Measurements from ENCODE around the gene ZFHX3. TPM values are rescaled to one million over a fixed set of nuclear protein-coding genes. Genes with fewer than 3 reads are reported as not detected.

ZFHX3 gene
- polyA plus RNA-seq, 1 donor (not counting 4 experiments of a cell fraction or from before 2014, with no cell fraction given) = 1.2 TPM

DNA sequence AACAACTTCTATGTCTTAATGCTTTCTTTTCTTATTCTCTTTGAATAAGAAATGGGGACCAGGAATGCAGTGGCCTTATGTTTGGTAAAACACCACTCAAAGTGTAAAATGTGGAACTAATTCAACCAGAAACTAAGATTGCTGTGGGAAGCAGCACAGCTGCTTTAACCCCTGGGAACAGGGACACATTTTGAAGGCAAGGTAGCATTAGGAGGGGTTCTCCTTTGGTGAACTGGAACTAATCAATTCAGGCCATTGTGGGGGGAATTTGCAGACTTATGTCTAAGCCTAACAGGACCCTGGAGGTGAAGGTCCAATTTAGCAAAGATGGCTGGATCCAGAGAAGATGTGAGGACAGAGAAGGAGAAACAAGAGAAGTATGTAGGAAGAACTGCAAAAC is 256.1 kb downstream of the ZFHX3 start:
- H3K36me3 ChIP-seq (ENCODE audit: control insufficient read depth in 2 of 2, extremely low read depth in 1 of 2, insufficient read depth in 2 of 2, low read length in 2 of 2) = peaks cover 14 to 15% of the 10 kb centered on the region in 2 experiments

DNA sequence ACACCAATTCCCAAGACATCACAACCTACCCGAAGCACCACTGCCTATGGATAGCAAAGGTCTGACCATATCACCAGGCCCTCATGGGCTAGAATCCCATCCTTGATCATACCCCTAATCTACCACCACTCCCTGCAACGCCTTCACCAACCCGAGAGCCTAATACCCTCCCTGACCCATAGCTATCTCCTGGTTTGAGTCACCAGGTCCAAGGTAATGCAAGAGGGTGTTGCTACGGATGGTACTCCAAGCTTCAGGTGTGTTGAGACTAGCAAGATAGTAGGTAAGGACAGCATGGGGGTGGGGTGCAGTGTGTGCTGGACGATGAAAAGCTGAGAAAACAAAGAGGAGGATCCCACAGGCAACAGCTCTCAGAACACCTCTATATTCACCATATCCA is 258.0 kb downstream of the ZFHX3 start:
- Histone ChIP-seq H3K4me3 (ENCODE audit: control insufficient read depth in 2 of 3, extremely low read depth in 1 of 3, insufficient read depth in 2 of 3, low read depth in 1 of 3, low read length in 3 of 3) (no peak overlapping the region), H3K4me2 (ENCODE audit: control insufficient read depth, extremely low read depth, insufficient read depth, low read depth, low read length) (no peak overlapping the region), H3K79me2 (ENCODE audit: control insufficient read depth, insufficient read depth, low read length) (no peaks in the 10 kb centered on the region), H3K9me1 (ENCODE audit: control insufficient read depth, extremely low read depth, insufficient read depth, low read length) (no peaks in the 10 kb centered on the region), H2AFZ (ENCODE audit: control insufficient read depth, low read length) (no peak overlapping the region), H4K20me1 (ENCODE audit: control insufficient read depth, extremely low read depth, insufficient read depth, low read length) (no peaks in the 10 kb centered on the region), H3K4me1 (ENCODE audit: control insufficient read depth, extremely low read depth, insufficient read depth, low read length) (peaks cover 3% of the 10 kb centered on the region), H3K9me3 (ENCODE audit: control insufficient read depth, low read depth, low read length) (no peaks in the 10 kb centered on the region), H3K9ac (ENCODE audit: control insufficient read depth, extremely low read depth, insufficient read depth, low read length) (no peak overlapping the region), H3K27ac (ENCODE audit: control insufficient read depth, insufficient read depth, low read length) (no peak overlapping the region), H3K27me3 (ENCODE audit: control insufficient read depth, extremely low read depth, insufficient read depth, low read length) (no peaks in the 10 kb centered on the region), H3K36me3 (ENCODE audit: control insufficient read depth in 2 of 2, extremely low read depth in 1 of 2, insufficient read depth in 2 of 2, low read length in 2 of 2) (peaks cover 7 to 15% of the 10 kb centered on the region in 2 experiments)
- dilution Hi-C loops (cut with MboI; ENCODE audit: extremely low pct_ligation_motif_present, low sequenced_read_pairs) = no loop called here
- TF ChIP-seq, protein P1, sequence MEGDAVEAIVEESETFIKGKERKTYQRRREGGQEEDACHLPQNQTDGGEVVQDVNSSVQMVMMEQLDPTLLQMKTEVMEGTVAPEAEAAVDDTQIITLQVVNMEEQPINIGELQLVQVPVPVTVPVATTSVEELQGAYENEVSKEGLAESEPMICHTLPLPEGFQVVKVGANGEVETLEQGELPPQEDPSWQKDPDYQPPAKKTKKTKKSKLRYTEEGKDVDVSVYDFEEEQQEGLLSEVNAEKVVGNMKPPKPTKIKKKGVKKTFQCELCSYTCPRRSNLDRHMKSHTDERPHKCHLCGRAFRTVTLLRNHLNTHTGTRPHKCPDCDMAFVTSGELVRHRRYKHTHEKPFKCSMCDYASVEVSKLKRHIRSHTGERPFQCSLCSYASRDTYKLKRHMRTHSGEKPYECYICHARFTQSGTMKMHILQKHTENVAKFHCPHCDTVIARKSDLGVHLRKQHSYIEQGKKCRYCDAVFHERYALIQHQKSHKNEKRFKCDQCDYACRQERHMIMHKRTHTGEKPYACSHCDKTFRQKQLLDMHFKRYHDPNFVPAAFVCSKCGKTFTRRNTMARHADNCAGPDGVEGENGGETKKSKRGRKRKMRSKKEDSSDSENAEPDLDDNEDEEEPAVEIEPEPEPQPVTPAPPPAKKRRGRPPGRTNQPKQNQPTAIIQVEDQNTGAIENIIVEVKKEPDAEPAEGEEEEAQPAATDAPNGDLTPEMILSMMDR (optimal IDR thresholded peaks at IDR 0.05 in 1 of 3, IDR thresholded peaks at IDR 0.05 in 1 of 3, conservative IDR thresholded peaks at IDR 0.05 in 1 of 3; ENCODE audit: extremely low read depth in 1 of 3, insufficient read depth in 2 of 3, low read length in 3 of 3) = no peak
- no peak for TF ChIP-seq EZH2 (IDR thresholded peaks at IDR 0.05; ENCODE audit: low read length)
- FAIRE-seq (no peak), DNase-seq (ENCODE audit: low read depth, low spot score) (no peak)

More for the DNA sequence above, 256.1 kb downstream of the ZFHX3 start:
- dilution Hi-C loops (cut with MboI; ENCODE audit: extremely low pct_ligation_motif_present, low sequenced_read_pairs) = no loop called here
- H3K9me3 ChIP-seq (ENCODE audit: control insufficient read depth, low read depth, low read length) = no peaks in the 10 kb centered on the region
- H3K79me2 ChIP-seq (ENCODE audit: control insufficient read depth, insufficient read depth, low read length) = no peaks in the 10 kb centered on the region
- peaks cover 3% of the 10 kb centered on the region for H3K4me1 ChIP-seq (ENCODE audit: control insufficient read depth, extremely low read depth, insufficient read depth, low read length)
- H2AFZ ChIP-seq (ENCODE audit: control insufficient read depth, low read length) = no peak overlapping the region
- no peak overlapping the region for H3K27ac ChIP-seq (ENCODE audit: control insufficient read depth, insufficient read depth, low read length)
- no peak overlapping the region for H3K4me3 ChIP-seq (ENCODE audit: control insufficient read depth in 2 of 3, extremely low read depth in 1 of 3, insufficient read depth in 2 of 3, low read depth in 1 of 3, low read length in 3 of 3)
- TF ChIP-seq EZH2 (IDR thresholded peaks at IDR 0.05; ENCODE audit: low read length) = no peak
- TF ChIP-seq, protein P1 (optimal IDR thresholded peaks at IDR 0.05 in 1 of 3, IDR thresholded peaks at IDR 0.05 in 1 of 3, conservative IDR thresholded peaks at IDR 0.05 in 1 of 3; ENCODE audit: extremely low read depth in 1 of 3, insufficient read depth in 2 of 3, low read length in 3 of 3) = no peak
- no peak for DNase-seq (ENCODE audit: low read depth, low spot score)
- no peak for FAIRE-seq
- H3K27me3 ChIP-seq (ENCODE audit: control insufficient read depth, extremely low read depth, insufficient read depth, low read length) = no peaks in the 10 kb centered on the region
- H3K9ac ChIP-seq (ENCODE audit: control insufficient read depth, extremely low read depth, insufficient read depth, low read length) = no peak overlapping the region
- no peaks in the 10 kb centered on the region for H4K20me1 ChIP-seq (ENCODE audit: control insufficient read depth, extremely low read depth, insufficient read depth, low read length)
- H3K9me1 ChIP-seq (ENCODE audit: control insufficient read depth, extremely low read depth, insufficient read depth, low read length) = no peaks in the 10 kb centered on the region
- no peak overlapping the region for H3K4me2 ChIP-seq (ENCODE audit: control insufficient read depth, extremely low read depth, insufficient read depth, low read depth, low read length)
